ENCODE results near the gene PCBP3. TPM values are rescaled to one million over a fixed set of nuclear protein-coding genes. Genes with fewer than 3 reads are reported as not detected.

PCBP3 gene
- total RNA-seq, 2 experiments from 2014 or later, result 3.4 to 3.8 TPM

DNA sequence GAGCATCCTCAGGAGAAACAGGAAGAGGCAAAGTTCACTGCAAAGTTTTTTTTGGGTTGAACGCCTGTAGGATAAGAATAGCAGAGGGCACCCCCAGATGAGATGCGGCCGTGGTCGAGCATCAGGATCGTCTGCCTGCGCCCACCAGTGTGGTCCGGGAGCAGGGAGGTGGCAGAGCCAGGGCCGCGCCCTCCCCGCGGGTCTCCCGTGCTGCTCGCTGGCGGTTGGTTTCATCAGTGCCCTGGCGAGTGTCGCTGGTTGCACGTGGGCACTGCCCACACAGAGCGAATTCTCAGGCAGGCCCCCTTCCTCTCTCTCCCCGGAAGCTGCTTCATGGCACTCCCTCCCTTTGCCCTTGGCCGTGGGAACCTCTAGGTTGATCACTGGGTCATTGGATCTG lies 120.0 kb downstream of the PCBP3 start:
- H3K4me3 ChIP-seq (ENCODE audit: low read length), result no peak overlapping the region
- ChIA-PET CTCF (no interaction called here), POLR2A (no interaction called here)
- Mint-ChIP-seq H3K36me3 (ENCODE audit: low read depth) (no peaks in the 10 kb centered on the region), H3K9me3 (no peaks in the 10 kb centered on the region), H3K27ac (no peak overlapping the region), H3K27me3 (no peaks in the 10 kb centered on the region), H3K4me3 (no peak overlapping the region), H3K4me1 (ENCODE audit: low read depth) (peaks cover 29% of the 10 kb centered on the region)
- H3K36me3 ChIP-seq (ENCODE audit: insufficient read depth, low read length), result no peaks in the 10 kb centered on the region
- ATAC-seq (ENCODE audit: poor library complexity) (no peak), DNase-seq (no peak)
- intact Hi-C loops (cut with DNase I, micrococcal nuclease), result loop anchor here in 1 of 2 experiments (10.0 kb wide), 3 partner anchors 51 to 149 kb away; partner anchors contain the start of gene PCBP3
- H3K4me1 ChIP-seq (ENCODE audit: insufficient read depth, low read length), result peaks cover 21% of the 10 kb centered on the region
- H3K9me3 ChIP-seq (ENCODE audit: control insufficient read depth in 1 of 2, insufficient read depth in 1 of 2, low read length in 2 of 2), result no peaks in the 10 kb centered on the region
- no peak for TF ChIP-seq CTCF (IDR thresholded peaks at IDR 0.05)
- no peak overlapping the region for H3K27ac ChIP-seq (ENCODE audit: low read depth in 1 of 2, low read length in 2 of 2)
- no peaks in the 10 kb centered on the region for H3K27me3 ChIP-seq (ENCODE audit: control insufficient read depth in 1 of 2, insufficient read depth in 2 of 2, low read length in 2 of 2)

DNA sequence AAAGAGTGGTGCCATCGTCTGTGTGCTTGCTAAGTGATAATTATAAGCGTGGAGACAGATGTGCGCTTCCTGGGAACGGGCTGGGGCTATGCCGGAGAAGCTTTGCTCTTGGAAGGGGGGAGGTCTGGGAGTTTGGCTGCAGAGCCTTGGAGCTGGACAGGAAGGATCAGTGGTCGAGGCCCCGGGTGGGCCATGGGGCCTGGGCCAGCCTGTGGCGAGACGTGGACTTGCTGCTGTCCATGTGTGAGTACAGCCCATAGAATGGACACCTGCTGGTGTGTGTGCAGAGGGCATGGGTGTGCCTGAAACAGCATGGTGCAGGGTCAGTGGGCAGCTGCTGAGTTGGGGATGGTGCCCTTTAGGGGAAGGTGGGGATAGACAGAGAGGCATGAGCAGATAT lies 121.3 kb downstream of the PCBP3 start:
- Histone ChIP-seq H3K27ac (ENCODE audit: low read depth in 1 of 2, low read length in 2 of 2) (no peak overlapping the region), H3K4me3 (ENCODE audit: low read length) (no peak overlapping the region), H3K27me3 (ENCODE audit: control insufficient read depth in 1 of 2, insufficient read depth in 2 of 2, low read length in 2 of 2) (no peaks in the 10 kb centered on the region), H3K9me3 (ENCODE audit: control insufficient read depth in 1 of 2, insufficient read depth in 1 of 2, low read length in 2 of 2) (no peaks in the 10 kb centered on the region), H3K4me1 (ENCODE audit: insufficient read depth, low read length) (peaks cover 30% of the 10 kb centered on the region), H3K36me3 (ENCODE audit: insufficient read depth, low read length) (no peaks in the 10 kb centered on the region)
- H3K9me3 Mint-ChIP-seq, result no peaks in the 10 kb centered on the region
- ATAC-seq (ENCODE audit: poor library complexity) (no peak), DNase-seq (no peak)
- no peaks in the 10 kb centered on the region for H3K27me3 Mint-ChIP-seq
- no peak for TF ChIP-seq CTCF (IDR thresholded peaks at IDR 0.05)
- ChIA-PET CTCF (no interaction called here), POLR2A (no interaction called here)
- intact Hi-C loops (cut with DNase I, micrococcal nuclease), result loop anchor here in 1 of 2 experiments (10.0 kb wide), 3 partner anchors 50 to 150 kb away; partner anchors contain the start of gene PCBP3
- H3K4me3 Mint-ChIP-seq, result no peak overlapping the region
- peak overlapping the region; percentile 88 for H3K27ac Mint-ChIP-seq
- peaks cover 42% of the 10 kb centered on the region for H3K4me1 Mint-ChIP-seq (ENCODE audit: low read depth)
- no peaks in the 10 kb centered on the region for H3K36me3 Mint-ChIP-seq (ENCODE audit: low read depth)

- Histone ChIP-seq H3K27ac (ENCODE audit: low read depth in 1 of 2, low read length in 2 of 2) (no peak overlapping the region), H3K27me3 (ENCODE audit: control insufficient read depth in 1 of 2, insufficient read depth in 2 of 2, low read length in 2 of 2) (no peaks in the 10 kb centered on the region), H3K9me3 (ENCODE audit: control insufficient read depth in 1 of 2, insufficient read depth in 1 of 2, low read length in 2 of 2) (no peaks in the 10 kb centered on the region), H3K4me3 (ENCODE audit: low read length) (no peak overlapping the region), H3K4me1 (ENCODE audit: insufficient read depth, low read length) (peaks cover 30% of the 10 kb centered on the region), H3K36me3 (ENCODE audit: insufficient read depth, low read length) (no peaks in the 10 kb centered on the region)
- Mint-ChIP-seq H3K27me3 (no peaks in the 10 kb centered on the region), H3K27ac (peak overlapping the region; percentile 94), H3K9me3 (no peaks in the 10 kb centered on the region), H3K4me3 (no peak overlapping the region), H3K4me1 (ENCODE audit: low read depth) (peaks cover 48% of the 10 kb centered on the region), H3K36me3 (ENCODE audit: low read depth) (no peaks in the 10 kb centered on the region)
- ATAC-seq (ENCODE audit: poor library complexity) (no peak), DNase-seq (no peak)
- intact Hi-C loops (cut with DNase I, micrococcal nuclease), result loop anchor here in 1 of 2 experiments (10.0 kb wide), 3 partner anchors 49 to 151 kb away; partner anchors contain the start of gene PCBP3
- no peak for TF ChIP-seq CTCF (IDR thresholded peaks at IDR 0.05)
- ChIA-PET CTCF (no interaction called here), POLR2A (no interaction called here)
Observed at GRCh38 chr21:45765375-45765774, 121.8 kb downstream of the PCBP3 start.

All from CD4-positive, alpha-beta T cell (primary cell).